DND-41 (cell line): ENCODE results near the gene PRPF38B.
A peak's percentile ranks its signal among the peaks of the same experiment; 100 is the strongest.
"Not testable (repeated sequence)": the region's sequence is repeated elsewhere in the genome, so short reads cannot be mapped to it uniquely, and the experiment has no call there.

Source experiments
- ATAC-seq: fragments of 200-7000 bp; cut with Tn5 transposase; 3 replicates; pipeline ENCODE4 v1.9.1; 2021; ENCODE audit warnings: low read depth; ENCODE audit not compliant: insufficient read depth
- DNase-seq: peaks from one replicate; pipeline ENCODE4 v3.0.0-alpha.2; 2020
- H2AFZ ChIP-seq: 2 replicates; pipeline ENCODE4 v1.6.0; 2012; ENCODE audit warnings: low read depth, low read length
- H3K27ac ChIP-seq: 2 replicates; pipeline ENCODE4 v1.5.1; 2012; ENCODE audit warnings: low read length, inconsistent platforms
- H3K27me3 ChIP-seq: fragments of 200-600 bp; sonication (generic); 2 replicates; pipeline ENCODE4 v1.6.0; 2012; ENCODE audit warnings: low read length, mild to moderate bottlenecking, inconsistent platforms; ENCODE audit not compliant: insufficient read depth, poor library complexity
- H3K36me3 ChIP-seq: 2 replicates; pipeline ENCODE4 v1.5.1; 2012; ENCODE audit warnings: low read length, inconsistent platforms; ENCODE audit not compliant: insufficient read depth
- H3K4me1 ChIP-seq: 2 replicates; pipeline ENCODE4 v1.5.1; 2012; ENCODE audit warnings: mild to moderate bottlenecking, low read length; ENCODE audit not compliant: insufficient read depth
- H3K4me2 ChIP-seq: 2 replicates; pipeline ENCODE4 v1.6.0; 2012; ENCODE audit warnings: mild to moderate bottlenecking, moderate library complexity, low read length, inconsistent platforms; ENCODE audit not compliant: insufficient read depth
- H3K4me3 ChIP-seq, 2 experiments: fragments of 200-600 bp in 1 of 2; shearing (Covaris generic) in 1 of 2; 2 replicates each; pipeline ENCODE4 v1.5.1; 2012 to 2016; ENCODE audit warnings: inconsistent platforms in 2 of 2, low read length in 2 of 2, mild to moderate bottlenecking in 2 of 2, low read depth in 1 of 2, moderate library complexity in 1 of 2
- H3K79me2 ChIP-seq: 2 replicates; pipeline ENCODE4 v1.6.0; 2012; ENCODE audit warnings: low read length, inconsistent platforms; ENCODE audit not compliant: insufficient read depth
- H3K9ac ChIP-seq: 2 replicates; pipeline ENCODE4 v1.6.0; 2012; ENCODE audit warnings: low read depth, mild to moderate bottlenecking, inconsistent platforms, low read length, moderate library complexity
- H3K9me3 ChIP-seq: 2 replicates; pipeline ENCODE4 v1.5.1; 2012; ENCODE audit warnings: low read length, moderate library complexity, mild to moderate bottlenecking, inconsistent platforms; ENCODE audit not compliant: insufficient read depth, severe bottlenecking
- H4K20me1 ChIP-seq: 2 replicates; pipeline ENCODE4 v1.6.0; 2012; ENCODE audit warnings: low read length; ENCODE audit not compliant: insufficient read depth
- CTCF ChIP-seq: IDR thresholded peaks from 2 replicates; pipeline ENCODE4 v1.5.1; 2012; ENCODE audit warnings: borderline replicate concordance, low read length, moderate library complexity, mild to moderate bottlenecking; ENCODE audit not compliant: poor library complexity, severe bottlenecking; ENCODE audit errors: extremely low read depth
- EZH2 ChIP-seq: IDR thresholded peaks from 3 replicates; pipeline ENCODE4 v1.6.1; 2012; ENCODE audit warnings: borderline replicate concordance, low read depth, mild to moderate bottlenecking, moderate library complexity, low read length, inconsistent platforms; ENCODE audit not compliant: severe bottlenecking

PRPF38B gene

DNA sequence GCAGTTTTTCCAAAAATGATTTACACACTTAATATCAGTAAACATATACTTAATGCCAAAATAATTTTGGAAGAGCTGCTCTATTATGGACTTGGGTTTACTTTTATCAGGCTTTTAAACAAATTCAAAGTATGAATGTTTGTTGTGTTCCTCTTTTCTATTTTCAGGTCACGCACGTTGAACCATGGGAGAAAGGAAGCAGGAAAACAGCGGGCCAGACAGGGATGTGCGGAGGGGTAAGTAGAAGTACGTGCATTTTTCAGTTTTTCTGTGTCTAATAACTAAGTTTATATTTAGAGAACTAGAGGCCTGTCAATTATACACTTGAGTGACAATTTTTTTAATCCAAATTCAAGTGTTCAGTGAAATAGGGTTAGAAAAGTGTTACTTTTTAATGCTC lies 3.4 kb downstream of the PRPF38B start:
- H3K27ac ChIP-seq: no peak overlapping the region
- TF ChIP-seq CTCF (no peak), EZH2 (no peak)
- no peak overlapping the region for H3K9ac ChIP-seq
- peaks cover 35% of the 10 kb centered on the region for H3K4me1 ChIP-seq
- no peak for ATAC-seq
- peak overlapping the region in 1 of 2 experiments; percentile 19; a peak in 1 of 4 replicates for H3K4me3 ChIP-seq
- H3K79me2 ChIP-seq: peaks cover 63% of the 10 kb centered on the region
- H3K36me3 ChIP-seq: peaks cover 73% of the 10 kb centered on the region
- no peak overlapping the region for H2AFZ ChIP-seq
- peak overlapping the region; percentile 88 for H3K4me2 ChIP-seq
- H3K27me3 ChIP-seq: no peaks in the 10 kb centered on the region
- H4K20me1 ChIP-seq: peaks cover 58% of the 10 kb centered on the region
- DNase-seq: no peak
- no peaks in the 10 kb centered on the region for H3K9me3 ChIP-seq

DNA sequence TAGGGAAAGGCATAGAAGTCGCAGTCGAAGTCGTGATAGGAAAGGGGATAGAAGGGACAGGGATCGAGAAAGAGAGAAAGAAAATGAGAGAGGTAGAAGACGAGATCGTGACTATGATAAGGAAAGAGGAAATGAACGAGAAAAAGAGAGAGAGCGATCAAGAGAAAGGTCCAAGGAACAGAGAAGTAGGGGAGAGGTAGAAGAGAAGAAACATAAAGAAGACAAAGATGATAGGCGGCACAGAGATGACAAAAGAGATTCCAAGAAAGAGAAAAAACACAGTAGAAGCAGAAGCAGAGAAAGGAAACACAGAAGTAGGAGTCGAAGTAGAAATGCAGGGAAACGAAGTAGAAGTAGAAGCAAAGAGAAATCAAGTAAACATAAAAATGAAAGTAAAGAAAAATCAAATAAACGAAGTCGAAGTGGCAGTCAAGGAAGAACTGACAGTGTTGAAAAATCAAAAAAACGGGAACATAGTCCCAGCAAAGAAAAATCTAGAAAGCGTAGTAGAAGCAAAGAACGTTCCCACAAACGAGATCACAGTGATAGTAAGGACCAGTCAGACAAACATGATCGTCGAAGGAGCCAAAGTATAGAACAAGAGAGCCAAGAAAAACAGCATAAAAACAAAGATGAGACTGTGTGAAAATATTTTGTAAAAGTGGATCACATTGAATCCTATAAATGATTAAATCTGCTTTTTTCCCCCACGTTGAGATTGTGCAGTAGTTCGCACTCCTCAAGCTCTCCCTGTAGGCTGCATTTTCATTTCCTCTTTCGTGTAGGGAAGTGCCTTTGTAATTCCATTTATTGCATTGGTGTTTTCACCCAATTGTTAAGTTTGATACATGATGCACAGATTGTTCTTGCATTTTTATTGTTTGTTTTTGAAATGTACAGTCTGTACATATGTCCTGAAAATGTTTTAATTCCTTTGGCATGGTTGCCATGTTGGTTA lies 7.5 kb downstream of the PRPF38B start:
- H3K4me2 ChIP-seq: no peak overlapping the region
- H3K79me2 ChIP-seq: peaks cover 25% of the 10 kb centered on the region
- no peak for TF ChIP-seq EZH2
- TF ChIP-seq CTCF: no peak
- no peak overlapping the region for H3K9ac ChIP-seq
- H3K4me1 ChIP-seq: peaks cover 14% of the 10 kb centered on the region
- no peak overlapping the region for H3K4me3 ChIP-seq
- no peaks in the 10 kb centered on the region for H3K9me3 ChIP-seq
- H2AFZ ChIP-seq: no peak overlapping the region
- H3K27me3 ChIP-seq: no peaks in the 10 kb centered on the region
- peaks cover 43% of the 10 kb centered on the region; the same call in 1 of the 2 replicates for H4K20me1 ChIP-seq
- ATAC-seq: no peak
- peaks cover 68% of the 10 kb centered on the region for H3K36me3 ChIP-seq
- DNase-seq: no peak
- no peak overlapping the region for H3K27ac ChIP-seq

DNA sequence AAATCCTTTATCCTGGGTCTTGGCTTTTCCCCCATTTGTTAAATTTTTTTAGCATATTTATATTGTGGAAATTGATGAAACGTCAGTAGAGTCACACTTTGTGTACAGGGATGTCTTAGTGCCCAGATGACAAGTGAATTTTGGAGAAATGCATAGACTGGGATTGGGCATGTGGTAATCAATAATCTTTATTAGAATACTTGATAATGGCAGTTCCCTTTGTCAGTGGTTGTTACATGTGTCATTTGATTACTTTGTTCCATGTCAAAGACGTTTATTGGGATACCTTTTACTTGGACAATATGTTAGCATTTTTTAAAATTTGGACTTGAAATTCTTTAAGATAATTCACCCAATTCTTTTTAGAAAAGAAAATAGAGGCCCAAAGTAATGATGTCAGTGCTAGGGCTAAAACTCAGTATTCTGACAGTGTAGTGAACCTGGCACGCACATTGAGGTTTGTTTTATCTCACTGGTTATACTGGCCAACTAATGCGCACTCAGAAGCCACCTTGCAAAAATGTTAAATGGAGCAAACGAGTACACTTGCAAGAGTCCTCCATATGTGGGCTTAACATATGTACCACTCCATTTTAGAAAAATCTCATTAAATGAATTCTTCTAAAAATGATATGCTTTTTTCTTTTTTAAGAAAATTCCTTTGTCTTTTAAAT lies 9.2 kb downstream of the PRPF38B start:
- Histone ChIP-seq H3K9ac (no peak overlapping the region), H3K27me3 (no peaks in the 10 kb centered on the region), H3K4me2 (no peak overlapping the region), H3K79me2 (peaks cover 8% of the 10 kb centered on the region), H4K20me1 (peaks cover 30% of the 10 kb centered on the region; the same call in 1 of the 2 replicates), H3K9me3 (no peaks in the 10 kb centered on the region), H3K4me1 (no peaks in the 10 kb centered on the region), H3K27ac (no peak overlapping the region), H2AFZ (no peak overlapping the region), H3K4me3 (no peak overlapping the region), H3K36me3 (peaks cover 53% of the 10 kb centered on the region)
- DNase-seq: no peak
- TF ChIP-seq EZH2 (no peak), CTCF (no peak)
- no peak for ATAC-seq

GRCh38 chr1:108702109-108702508 lies 10.0 kb downstream of the PRPF38B start:
- H3K4me3 ChIP-seq, H2AFZ ChIP-seq, H3K27ac ChIP-seq, H3K27me3 ChIP-seq, ATAC-seq, H3K79me2 ChIP-seq, H3K9me3 ChIP-seq, DNase-seq, H3K4me1 ChIP-seq, H3K9ac ChIP-seq, H3K4me2 ChIP-seq: not testable (repeated sequence)
- Histone ChIP-seq H4K20me1 (peaks cover 23% of the 10 kb centered on the region; the same call in 1 of the 2 replicates), H3K36me3 (peaks cover 45% of the 10 kb centered on the region)
